Fibroblast of lung (primary cell): Measurements from ENCODE around the gene SH2D6. TPM values are rescaled to one million over a fixed set of nuclear protein-coding genes. Genes with fewer than 3 reads are reported as not detected.

ENCODE experiments used
- DNase-seq, 2 donors: peaks; one replicate each; pipeline versions ENCODE4 v3.0.0 to v3.0.0-alpha.2; 2010; ENCODE audit warnings: low read depth in 2 of 2
- H2AFZ ChIP-seq: 2 replicates; pipeline ENCODE4 v1.5.1; 2012; ENCODE audit warnings: low read length, control low read depth, inconsistent platforms
- H3K27ac ChIP-seq: 2 replicates; pipeline ENCODE4 v1.5.1; 2011; ENCODE audit warnings: low read length, control low read depth; ENCODE audit not compliant: insufficient read depth
- H3K27me3 ChIP-seq: 2 replicates; pipeline ENCODE4 v1.5.1; 2011; ENCODE audit warnings: mild to moderate bottlenecking, low read length; ENCODE audit not compliant: control insufficient read depth, insufficient read depth
- H3K36me3 ChIP-seq: 2 replicates; pipeline ENCODE4 v1.5.1; 2011; ENCODE audit warnings: low read length; ENCODE audit not compliant: control insufficient read depth, insufficient read depth
- H3K4me1 ChIP-seq: 2 replicates; pipeline ENCODE4 v1.5.1; 2011; ENCODE audit warnings: low read length; ENCODE audit not compliant: control insufficient read depth, insufficient read depth; ENCODE audit errors: extremely low read depth
- H3K4me2 ChIP-seq: 2 replicates; pipeline ENCODE4 v1.5.1; 2011; ENCODE audit warnings: low read length, control low read depth; ENCODE audit not compliant: insufficient read depth; ENCODE audit errors: extremely low read depth
- H3K4me3 ChIP-seq, 4 experiments: fragments of 200-600 bp in 1 of 4; sonication (generic) in 1 of 4; replicated peaks in 1 of 4; 2 replicates each; pipeline ENCODE4 v1.5.1; 2011 to 2016; ENCODE audit warnings: low read length in 4 of 4, low read depth in 3 of 4, mild to moderate bottlenecking in 3 of 4, control low read depth in 2 of 4, inconsistent platforms in 1 of 4, mixed read lengths in 1 of 4; ENCODE audit not compliant: insufficient read depth in 1 of 4; ENCODE audit errors: control extremely low read depth in 1 of 4
- H3K79me2 ChIP-seq: 2 replicates; pipeline ENCODE4 v1.5.1; 2012; ENCODE audit warnings: mild to moderate bottlenecking, low read length, inconsistent platforms; ENCODE audit not compliant: control insufficient read depth, insufficient read depth
- H3K9ac ChIP-seq: 2 replicates; pipeline ENCODE4 v1.5.1; 2011; ENCODE audit warnings: mild to moderate bottlenecking, low read length, control low read depth; ENCODE audit not compliant: insufficient read depth
- H3K9me3 ChIP-seq: 2 replicates; pipeline ENCODE4 v1.5.1; 2012; ENCODE audit warnings: low read depth, low read length; ENCODE audit not compliant: control insufficient read depth, insufficient read depth
- H4K20me1 ChIP-seq: 2 replicates; pipeline ENCODE4 v1.5.1; 2011; ENCODE audit warnings: low read length; ENCODE audit not compliant: control insufficient read depth, insufficient read depth; ENCODE audit errors: extremely low read depth
- CTCF ChIP-seq, 2 donors: IDR thresholded peaks in 1 of 2; conservative IDR thresholded peaks in 1 of 2; 1 replicate in 1 of 2; 2 replicates in 1 of 2; pipeline ENCODE4 v1.5.1; 2011 to 2012; ENCODE audit warnings: low read length in 2 of 2, control low read depth in 1 of 2, inconsistent platforms in 1 of 2, low read depth in 1 of 2, mild to moderate bottlenecking in 1 of 2
- EZH2 ChIP-seq: IDR thresholded peaks from 2 replicates; pipeline ENCODE4 v1.5.1; 2012; ENCODE audit warnings: low read length, control low read depth, mild to moderate bottlenecking; ENCODE audit errors: missing control alignments
- polyA plus RNA-seq, 2 donors: library from polyadenylated mRNA; depleted of rRNA in 1 of 2; stranded (reverse) in 1 of 2; unstranded in 1 of 2; fragments of >200 nt; gene quantifications; 2 replicates each; pipeline ENCODE4 v1.2.1, GENCODE V29; 2011 to 2012; ENCODE audit warnings: missing spikeins in 1 of 2
- total RNA-seq: library from RNA; depleted of rRNA; stranded (reverse); fragments of >200 nt; gene quantifications from 2 replicates; pipeline ENCODE4 v1.2.1, GENCODE V29; 2014

SH2D6 gene
- total and polyA plus RNA-seq, 2 donors (not counting 1 experiment from before 2014, with no cell fraction given): 0.16 to 2.1 TPM

- no peaks in the 10 kb centered on the region for H3K4me1 ChIP-seq
- H4K20me1 ChIP-seq: no peaks in the 10 kb centered on the region
- H2AFZ ChIP-seq: no peak overlapping the region
- H3K27me3 ChIP-seq: no peaks in the 10 kb centered on the region
- TF ChIP-seq EZH2: no peak
- TF ChIP-seq CTCF (conservative IDR thresholded peaks at IDR 0.05 in 1 of 2, IDR thresholded peaks at IDR 0.05 in 1 of 2; ENCODE audit: low read depth in 1 of 2, low read length in 2 of 2): no peak
- no peak overlapping the region for H3K27ac ChIP-seq
- DNase-seq: no peak
- no peak overlapping the region for H3K9ac ChIP-seq
- no peak overlapping the region for H3K4me3 ChIP-seq
- no peak overlapping the region for H3K4me2 ChIP-seq
- H3K79me2 ChIP-seq: no peaks in the 10 kb centered on the region
- H3K36me3 ChIP-seq: no peaks in the 10 kb centered on the region
- H3K9me3 ChIP-seq: no peaks in the 10 kb centered on the region
Measured at GRCh38 chr2:85462322-85462721, 43.8 kb downstream of the SH2D6 start.

GRCh38 chr2:85468096-85468703 lies 49.7 kb downstream of the SH2D6 start:
- Histone ChIP-seq H3K27ac (no peak overlapping the region), H3K9me3 (no peaks in the 10 kb centered on the region), H3K4me2 (no peak overlapping the region), H3K9ac (no peak overlapping the region), H3K27me3 (no peaks in the 10 kb centered on the region), H4K20me1 (no peaks in the 10 kb centered on the region), H3K4me3 (no peak overlapping the region), H3K79me2 (no peaks in the 10 kb centered on the region), H2AFZ (no peak overlapping the region), H3K36me3 (no peaks in the 10 kb centered on the region), H3K4me1 (no peaks in the 10 kb centered on the region)
- no peak for DNase-seq
- TF ChIP-seq CTCF (conservative IDR thresholded peaks at IDR 0.05 in 1 of 2, IDR thresholded peaks at IDR 0.05 in 1 of 2; ENCODE audit: low read depth in 1 of 2, low read length in 2 of 2) (no peak), EZH2 (no peak)

- TF ChIP-seq EZH2 (no peak), CTCF (conservative IDR thresholded peaks at IDR 0.05 in 1 of 2, IDR thresholded peaks at IDR 0.05 in 1 of 2; ENCODE audit: low read depth in 1 of 2, low read length in 2 of 2) (no peak)
- Histone ChIP-seq H3K4me2 (no peak overlapping the region), H4K20me1 (no peaks in the 10 kb centered on the region), H2AFZ (no peak overlapping the region), H3K9ac (no peak overlapping the region), H3K4me3 (no peak overlapping the region), H3K4me1 (no peaks in the 10 kb centered on the region), H3K79me2 (no peaks in the 10 kb centered on the region), H3K9me3 (no peaks in the 10 kb centered on the region), H3K27ac (no peak overlapping the region), H3K27me3 (no peaks in the 10 kb centered on the region), H3K36me3 (no peaks in the 10 kb centered on the region)
- peak; percentile 47 to 79 for DNase-seq
Measured at GRCh38 chr2:85468704-85469349, 50.3 kb downstream of the SH2D6 start.
